GM12878 (cell line): ENCODE data around the gene MAD1L1. TPM values are rescaled to one million over a fixed set of nuclear protein-coding genes. Genes with fewer than 3 reads are reported as not detected.

Experiments
- CEBPB ChIP-seq, 2 experiments: fragments of 150-350 bp in 1 of 2; IDR thresholded peaks; 2 replicates each; pipeline ENCODE4 v1.6.1; 2012 to 2014; ENCODE audit warnings: low read depth in 2 of 2, low read length in 2 of 2, borderline replicate concordance in 1 of 2, inconsistent platforms in 1 of 2
- EED ChIP-seq: sonication (generic); IDR thresholded peaks from 2 replicates; pipeline ENCODE4 v1.6.1; 2016; ENCODE audit warnings: antibody characterized with exemption, low read depth
- EZH2 ChIP-seq: IDR thresholded peaks from 2 replicates; pipeline ENCODE4 v1.6.1; 2012; ENCODE audit warnings: low read depth, mild to moderate bottlenecking, control low read depth, inconsistent platforms, low read length, borderline replicate concordance; ENCODE audit not compliant: control insufficient read depth
- FOXM1 ChIP-seq: IDR thresholded peaks from 2 replicates; pipeline ENCODE4 v1.6.1; 2012; ENCODE audit warnings: low read depth, mild to moderate bottlenecking, inconsistent platforms, low read length, moderate library complexity
- GATAD2B ChIP-seq: fragments of 450-650 bp; conservative IDR thresholded peaks from 2 replicates; pipeline ENCODE4 v1.6.1; 2017; ENCODE audit warnings: low read depth, mild to moderate bottlenecking, moderate library complexity
- HCFC1 ChIP-seq: fragments of 150-350 bp; IDR thresholded peaks from 2 replicates; pipeline ENCODE4 v1.6.1; 2014; ENCODE audit warnings: low read length
- IKZF1 ChIP-seq: fragments of 450-650 bp; conservative IDR thresholded peaks from 2 replicates; pipeline ENCODE4 v1.6.1; 2017; ENCODE audit warnings: antibody characterized with exemption, mild to moderate bottlenecking
- IKZF2 ChIP-seq, 2 experiments: fragments of 450-650 bp; IDR thresholded peaks; 2 replicates each; pipeline ENCODE4 v1.6.1; 2017; ENCODE audit warnings: mild to moderate bottlenecking in 2 of 2, moderate library complexity in 2 of 2
- IRF4 ChIP-seq: IDR thresholded peaks from 2 replicates; pipeline ENCODE4 v1.6.1; 2011; ENCODE audit warnings: low read depth, low read length
- LARP7 ChIP-seq: fragments of 450-650 bp; IDR thresholded peaks from 2 replicates; pipeline ENCODE4 v1.6.1; 2017; ENCODE audit warnings: mild to moderate bottlenecking
- RFX5 ChIP-seq: IDR thresholded peaks from 2 replicates; pipeline ENCODE4 v1.6.1; 2011; ENCODE audit warnings: low read depth, low read length, improper control_type of control experiment
- SMAD5 ChIP-seq: IDR thresholded peaks from 2 replicates; pipeline ENCODE4 v1.6.1; 2016; ENCODE audit warnings: antibody characterized with exemption, low read depth
- SP1 ChIP-seq: IDR thresholded peaks from one replicate; pipeline ENCODE4 v1.6.1; 2011; ENCODE audit warnings: low read depth, low read length
- TCF7 ChIP-seq: IDR thresholded peaks from 2 replicates; pipeline ENCODE4 v1.6.1; 2014; ENCODE audit warnings: antibody characterized with exemption, borderline replicate concordance
- ZBED1 ChIP-seq: IDR thresholded peaks from 2 replicates; pipeline ENCODE4 v1.6.1; 2016; ENCODE audit warnings: borderline replicate concordance
- ZNF217 ChIP-seq: fragments of 450-650 bp; IDR thresholded peaks from 2 replicates; pipeline ENCODE4 v1.6.1; 2017; ENCODE audit warnings: antibody characterized with exemption, mild to moderate bottlenecking
- ZNF622 ChIP-seq: fragments of 450-650 bp; IDR thresholded peaks from 2 replicates; pipeline ENCODE4 v1.6.1; 2017; ENCODE audit warnings: mild to moderate bottlenecking, inconsistent platforms
- polyA plus RNA-seq, 11 experiments: library from polyadenylated mRNA; depleted of rRNA in 4 of 11; unstranded in 6 of 11; stranded (reverse) in 5 of 11; fragments of >200 nt; fragmentation: Nextera tagmentation in 4 of 11; fragmentation: Illumina TruSeq in 1 of 11; extraction: Ambion mirVana in 4 of 11; extraction: Trizol in 1 of 11; gene quantifications; 1 replicate in 1 of 11; 2 replicates in 10 of 11; pipeline versions ENCODE4 v1.2.1 to v1.2.3, GENCODE V29; 2011 to 2016; ENCODE audit warnings: inconsistent platforms in 2 of 11, missing spikeins in 2 of 11, low read depth in 1 of 11
- total RNA-seq, 4 experiments: library from RNA; depleted of rRNA in 3 of 4; stranded (reverse); fragments of >200 nt in 3 of 4; fragmentation: Illumina TruSeq in 1 of 4; extraction: Trizol in 1 of 4; gene quantifications; 2 replicates each; pipeline versions ENCODE4 v1.2.1 to v1.2.3, GENCODE V29; 2013 to 2021
- TF ChIP-seq, protein P1 (sequence below): fragments of 450-650 bp; formaldehyde crosslinking; IDR thresholded peaks from 2 replicates; pipeline ENCODE4 v1.5.0; 2022; ENCODE audit warnings: mild to moderate bottlenecking, missing genetic modification characterization
- TF ChIP-seq, protein P2 (sequence below): fragments of 450-650 bp; formaldehyde crosslinking; IDR thresholded peaks from 2 replicates; pipeline ENCODE4 v1.4.0; 2020; ENCODE audit warnings: mild to moderate bottlenecking, moderate library complexity
- TF ChIP-seq, protein P3 (sequence below): IDR thresholded peaks from 2 replicates; pipeline ENCODE4 v1.6.1; 2012; ENCODE audit warnings: mild to moderate bottlenecking, low read depth, low read length

Gene MAD1L1
- total and polyA plus RNA-seq, 10 of the 15 experiments (the other 5 are each of a cell fraction or from before 2014, with no cell fraction given), result 2.2 to 76.8 (median 38.3) TPM

DNA sequence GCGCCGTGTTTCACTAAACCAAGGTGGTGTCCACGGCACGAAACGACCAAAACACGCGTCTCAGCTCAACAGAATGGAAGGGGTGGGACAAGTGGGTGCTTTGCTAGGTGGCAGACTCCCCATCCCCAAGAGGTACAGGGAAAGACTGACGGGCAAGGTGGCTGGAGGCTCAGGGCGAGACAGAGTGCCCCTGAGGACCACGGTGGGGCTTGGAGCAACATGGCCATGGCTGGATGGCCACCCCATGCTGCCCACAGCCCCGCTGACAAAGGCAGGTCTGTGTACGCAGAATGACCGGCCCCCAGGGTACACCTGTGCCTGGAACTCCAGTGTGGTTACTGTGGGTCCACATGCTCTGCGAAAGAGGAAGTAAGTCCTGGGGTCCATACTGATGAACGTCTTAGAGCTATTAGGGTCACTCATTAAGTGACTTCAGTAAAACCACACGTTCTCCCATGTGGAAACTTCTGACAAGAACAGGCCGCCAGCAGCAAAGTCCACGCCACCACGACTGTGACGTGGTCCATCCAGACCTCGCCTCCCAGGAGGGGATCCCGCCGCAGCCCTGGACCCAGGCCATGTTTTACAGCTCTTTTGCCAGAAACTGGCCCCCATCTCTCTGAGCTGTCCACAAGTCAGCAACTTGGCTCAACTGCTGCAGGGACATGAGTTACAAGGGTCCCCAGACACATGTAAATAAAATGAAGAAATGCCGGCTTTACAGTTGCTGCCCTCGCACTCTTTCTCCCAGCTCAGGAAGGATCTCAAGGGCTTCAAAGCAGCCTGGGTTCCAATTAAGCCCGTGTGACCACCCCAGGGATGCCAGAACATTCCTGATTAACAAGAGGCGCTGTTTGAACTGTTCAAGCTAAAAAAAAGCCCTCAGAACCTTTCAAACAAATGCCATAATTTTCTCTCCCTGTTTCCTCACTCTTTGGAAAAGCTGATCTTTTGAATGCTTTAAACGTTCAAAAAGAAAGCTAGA, 66.8 kb downstream of the MAD1L1 start (continued):
- TF ChIP-seq, protein P1, sequence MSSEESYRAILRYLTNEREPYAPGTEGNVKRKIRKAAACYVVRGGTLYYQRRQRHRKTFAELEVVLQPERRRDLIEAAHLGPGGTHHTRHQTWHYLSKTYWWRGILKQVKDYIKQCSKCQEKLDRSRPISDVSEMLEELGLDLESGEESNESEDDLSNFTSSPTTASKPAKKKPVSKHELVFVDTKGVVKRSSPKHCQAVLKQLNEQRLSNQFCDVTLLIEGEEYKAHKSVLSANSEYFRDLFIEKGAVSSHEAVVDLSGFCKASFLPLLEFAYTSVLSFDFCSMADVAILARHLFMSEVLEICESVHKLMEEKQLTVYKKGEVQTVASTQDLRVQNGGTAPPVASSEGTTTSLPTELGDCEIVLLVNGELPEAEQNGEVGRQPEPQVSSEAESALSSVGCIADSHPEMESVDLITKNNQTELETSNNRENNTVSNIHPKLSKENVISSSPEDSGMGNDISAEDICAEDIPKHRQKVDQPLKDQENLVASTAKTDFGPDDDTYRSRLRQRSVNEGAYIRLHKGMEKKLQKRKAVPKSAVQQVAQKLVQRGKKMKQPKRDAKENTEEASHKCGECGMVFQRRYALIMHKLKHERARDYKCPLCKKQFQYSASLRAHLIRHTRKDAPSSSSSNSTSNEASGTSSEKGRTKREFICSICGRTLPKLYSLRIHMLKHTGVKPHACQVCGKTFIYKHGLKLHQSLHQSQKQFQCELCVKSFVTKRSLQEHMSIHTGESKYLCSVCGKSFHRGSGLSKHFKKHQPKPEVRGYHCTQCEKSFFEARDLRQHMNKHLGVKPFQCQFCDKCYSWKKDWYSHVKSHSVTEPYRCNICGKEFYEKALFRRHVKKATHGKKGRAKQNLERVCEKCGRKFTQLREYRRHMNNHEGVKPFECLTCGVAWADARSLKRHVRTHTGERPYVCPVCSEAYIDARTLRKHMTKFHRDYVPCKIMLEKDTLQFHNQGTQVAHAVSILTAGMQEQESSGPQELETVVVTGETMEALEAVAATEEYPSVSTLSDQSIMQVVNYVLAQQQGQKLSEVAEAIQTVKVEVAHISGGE (CRISPR knock-in tag), result no peak
- TF ChIP-seq, protein P2, sequence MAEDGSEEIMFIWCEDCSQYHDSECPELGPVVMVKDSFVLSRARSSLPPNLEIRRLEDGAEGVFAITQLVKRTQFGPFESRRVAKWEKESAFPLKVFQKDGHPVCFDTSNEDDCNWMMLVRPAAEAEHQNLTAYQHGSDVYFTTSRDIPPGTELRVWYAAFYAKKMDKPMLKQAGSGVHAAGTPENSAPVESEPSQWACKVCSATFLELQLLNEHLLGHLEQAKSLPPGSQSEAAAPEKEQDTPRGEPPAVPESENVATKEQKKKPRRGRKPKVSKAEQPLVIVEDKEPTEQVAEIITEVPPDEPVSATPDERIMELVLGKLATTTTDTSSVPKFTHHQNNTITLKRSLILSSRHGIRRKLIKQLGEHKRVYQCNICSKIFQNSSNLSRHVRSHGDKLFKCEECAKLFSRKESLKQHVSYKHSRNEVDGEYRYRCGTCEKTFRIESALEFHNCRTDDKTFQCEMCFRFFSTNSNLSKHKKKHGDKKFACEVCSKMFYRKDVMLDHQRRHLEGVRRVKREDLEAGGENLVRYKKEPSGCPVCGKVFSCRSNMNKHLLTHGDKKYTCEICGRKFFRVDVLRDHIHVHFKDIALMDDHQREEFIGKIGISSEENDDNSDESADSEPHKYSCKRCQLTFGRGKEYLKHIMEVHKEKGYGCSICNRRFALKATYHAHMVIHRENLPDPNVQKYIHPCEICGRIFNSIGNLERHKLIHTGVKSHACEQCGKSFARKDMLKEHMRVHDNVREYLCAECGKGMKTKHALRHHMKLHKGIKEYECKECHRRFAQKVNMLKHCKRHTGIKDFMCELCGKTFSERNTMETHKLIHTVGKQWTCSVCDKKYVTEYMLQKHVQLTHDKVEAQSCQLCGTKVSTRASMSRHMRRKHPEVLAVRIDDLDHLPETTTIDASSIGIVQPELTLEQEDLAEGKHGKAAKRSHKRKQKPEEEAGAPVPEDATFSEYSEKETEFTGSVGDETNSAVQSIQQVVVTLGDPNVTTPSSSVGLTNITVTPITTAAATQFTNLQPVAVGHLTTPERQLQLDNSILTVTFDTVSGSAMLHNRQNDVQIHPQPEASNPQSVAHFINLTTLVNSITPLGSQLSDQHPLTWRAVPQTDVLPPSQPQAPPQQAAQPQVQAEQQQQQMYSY (CRISPR knock-in tag), result no peak
- TF ChIP-seq HCFC1 (no peak), IKZF2 (IDR thresholded peaks at IDR 0.05) (peak; percentile 93 to 95), CEBPB (IDR thresholded peaks at IDR 0.05; ENCODE audit: borderline replicate concordance in 1 of 2, low read depth in 2 of 2, low read length in 2 of 2) (no peak), ZNF217 (no peak; the same call in 1 of the 2 replicates), TCF7 (no peak; the same call in 1 of the 2 replicates), GATAD2B (peak; percentile 89), SP1 (peak; percentile 53), IRF4 (peak; percentile 86), ZBED1 (no peak; the same call in 1 of the 2 replicates), FOXM1 (peak; percentile 76), LARP7 (no peak), SMAD5 (no peak), IKZF1 (peak; percentile 93), EZH2 (no peak), RFX5 (no peak), ZNF622 (no peak), EED (peak; percentile 58)
- TF ChIP-seq, protein P3, sequence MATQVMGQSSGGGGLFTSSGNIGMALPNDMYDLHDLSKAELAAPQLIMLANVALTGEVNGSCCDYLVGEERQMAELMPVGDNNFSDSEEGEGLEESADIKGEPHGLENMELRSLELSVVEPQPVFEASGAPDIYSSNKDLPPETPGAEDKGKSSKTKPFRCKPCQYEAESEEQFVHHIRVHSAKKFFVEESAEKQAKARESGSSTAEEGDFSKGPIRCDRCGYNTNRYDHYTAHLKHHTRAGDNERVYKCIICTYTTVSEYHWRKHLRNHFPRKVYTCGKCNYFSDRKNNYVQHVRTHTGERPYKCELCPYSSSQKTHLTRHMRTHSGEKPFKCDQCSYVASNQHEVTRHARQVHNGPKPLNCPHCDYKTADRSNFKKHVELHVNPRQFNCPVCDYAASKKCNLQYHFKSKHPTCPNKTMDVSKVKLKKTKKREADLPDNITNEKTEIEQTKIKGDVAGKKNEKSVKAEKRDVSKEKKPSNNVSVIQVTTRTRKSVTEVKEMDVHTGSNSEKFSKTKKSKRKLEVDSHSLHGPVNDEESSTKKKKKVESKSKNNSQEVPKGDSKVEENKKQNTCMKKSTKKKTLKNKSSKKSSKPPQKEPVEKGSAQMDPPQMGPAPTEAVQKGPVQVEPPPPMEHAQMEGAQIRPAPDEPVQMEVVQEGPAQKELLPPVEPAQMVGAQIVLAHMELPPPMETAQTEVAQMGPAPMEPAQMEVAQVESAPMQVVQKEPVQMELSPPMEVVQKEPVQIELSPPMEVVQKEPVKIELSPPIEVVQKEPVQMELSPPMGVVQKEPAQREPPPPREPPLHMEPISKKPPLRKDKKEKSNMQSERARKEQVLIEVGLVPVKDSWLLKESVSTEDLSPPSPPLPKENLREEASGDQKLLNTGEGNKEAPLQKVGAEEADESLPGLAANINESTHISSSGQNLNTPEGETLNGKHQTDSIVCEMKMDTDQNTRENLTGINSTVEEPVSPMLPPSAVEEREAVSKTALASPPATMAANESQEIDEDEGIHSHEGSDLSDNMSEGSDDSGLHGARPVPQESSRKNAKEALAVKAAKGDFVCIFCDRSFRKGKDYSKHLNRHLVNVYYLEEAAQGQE, result no peak
